LNCAP (cell line): ENCODE data around the gene FBLN7.

ENCODE experiments used
- CTCF ChIP-seq: fragments of 450-650 bp; IDR thresholded peaks from 2 replicates; pipeline ENCODE4 v1.5.1; 2017; ENCODE audit warnings: mild to moderate bottlenecking

Gene FBLN7

GRCh38 chr2:112156152-112156986 lies 18.2 kb downstream of the FBLN7 start:
- no peak for TF ChIP-seq CTCF

GRCh38 chr2:112157472-112157871 lies 19.3 kb downstream of the FBLN7 start:
- TF ChIP-seq CTCF: no peak

GRCh38 chr2:112159454-112159921 lies 21.3 kb downstream of the FBLN7 start:
- TF ChIP-seq CTCF: no peak

- no peak for TF ChIP-seq CTCF
These were observed 22.4 kb downstream of the FBLN7 start for GRCh38 chr2:112160283-112161250.

- TF ChIP-seq CTCF: no peak
These were observed 23.4 kb downstream of the FBLN7 start for GRCh38 chr2:112161431-112162145.

GRCh38 chr2:112162341-112162740 lies 24.2 kb downstream of the FBLN7 start:
- no peak for TF ChIP-seq CTCF

- no peak for TF ChIP-seq CTCF
These were observed 24.8 kb downstream of the FBLN7 start for GRCh38 chr2:112162956-112163355.
